Esophagus squamous epithelium (tissue), 4 donors: ENCODE data around the gene STK38L.

Source experiments
- POLR2A ChIP-seq, 4 donors: fragments of 450-650 bp; IDR thresholded peaks; one replicate each; pipeline ENCODE4 v1.6.1; 2017; ENCODE audit warnings: antibody characterized with exemption in 4 of 4, mild to moderate bottlenecking in 4 of 4, moderate library complexity in 3 of 4
- TF ChIP-seq, protein P1 (sequence below), 6 experiments: fragments of 450-650 bp in 4 of 6; fragments of 200-600 bp in 2 of 6; sonication (generic) in 2 of 6; IDR thresholded peaks; one replicate each; pipeline ENCODE4 v1.5.1; 2016 to 2019; ENCODE audit warnings: antibody characterized with exemption in 6 of 6, mild to moderate bottlenecking in 4 of 6, moderate library complexity in 4 of 6

DNA sequence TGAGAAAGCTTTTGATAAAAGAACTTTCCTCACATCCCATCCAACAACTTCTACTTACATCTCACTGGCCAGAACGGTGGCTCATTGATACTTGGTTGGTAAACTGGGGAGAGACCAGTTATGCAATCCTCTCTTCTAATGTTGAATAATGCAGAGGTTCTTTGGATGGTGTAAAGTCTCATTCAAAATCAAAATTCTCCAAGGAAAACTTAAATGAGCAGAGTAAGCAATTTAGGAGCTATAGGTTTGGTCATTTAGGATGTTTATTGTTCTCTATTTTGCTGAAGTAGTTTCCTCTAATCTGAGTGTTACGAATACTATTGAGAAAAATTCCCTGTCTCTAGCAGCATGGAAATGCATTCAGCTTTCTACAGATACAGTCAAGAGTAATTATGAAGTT, 26.5 kb upstream of the STK38L start:
- TF ChIP-seq, protein P1, sequence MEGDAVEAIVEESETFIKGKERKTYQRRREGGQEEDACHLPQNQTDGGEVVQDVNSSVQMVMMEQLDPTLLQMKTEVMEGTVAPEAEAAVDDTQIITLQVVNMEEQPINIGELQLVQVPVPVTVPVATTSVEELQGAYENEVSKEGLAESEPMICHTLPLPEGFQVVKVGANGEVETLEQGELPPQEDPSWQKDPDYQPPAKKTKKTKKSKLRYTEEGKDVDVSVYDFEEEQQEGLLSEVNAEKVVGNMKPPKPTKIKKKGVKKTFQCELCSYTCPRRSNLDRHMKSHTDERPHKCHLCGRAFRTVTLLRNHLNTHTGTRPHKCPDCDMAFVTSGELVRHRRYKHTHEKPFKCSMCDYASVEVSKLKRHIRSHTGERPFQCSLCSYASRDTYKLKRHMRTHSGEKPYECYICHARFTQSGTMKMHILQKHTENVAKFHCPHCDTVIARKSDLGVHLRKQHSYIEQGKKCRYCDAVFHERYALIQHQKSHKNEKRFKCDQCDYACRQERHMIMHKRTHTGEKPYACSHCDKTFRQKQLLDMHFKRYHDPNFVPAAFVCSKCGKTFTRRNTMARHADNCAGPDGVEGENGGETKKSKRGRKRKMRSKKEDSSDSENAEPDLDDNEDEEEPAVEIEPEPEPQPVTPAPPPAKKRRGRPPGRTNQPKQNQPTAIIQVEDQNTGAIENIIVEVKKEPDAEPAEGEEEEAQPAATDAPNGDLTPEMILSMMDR (IDR thresholded peaks at IDR 0.05) = no peak
- no peak for TF ChIP-seq POLR2A (IDR thresholded peaks at IDR 0.05)
